ENCODE measurements around the gene SPATS2. TPM values are rescaled to one million over a fixed set of nuclear protein-coding genes. Genes with fewer than 3 reads are reported as not detected.

SPATS2 gene
- total RNA-seq, 3 donors from 2014 or later (not counting 1 experiment from before 2014, with no cell fraction given) = 14.6 to 18.4 (median 15.4) TPM

GRCh38 chr12:49448858-49449257 lies 81.6 kb downstream of the SPATS2 start:
- no peak for TF ChIP-seq CTCF (IDR thresholded peaks at IDR 0.05)
- Mint-ChIP-seq H3K27ac (no peak overlapping the region), H3K36me3 (no peaks in the 10 kb centered on the region), H3K4me3 (no peak overlapping the region), H3K9me3 (no peaks in the 10 kb centered on the region), H3K4me1 (no peaks in the 10 kb centered on the region), H3K27me3 (ENCODE audit: low read depth in 2 of 2) (no peaks in the 10 kb centered on the region)
- no peak for ATAC-seq
- DNase-seq = no peak
- no peaks in the 10 kb centered on the region for H3K36me3 ChIP-seq (ENCODE audit: control insufficient read depth, insufficient read depth, low read length)
- intact Hi-C loops (cut with micrococcal nuclease) = no loop called here
- H3K4me3 ChIP-seq (ENCODE audit: low read length) = no peak overlapping the region
- H3K27me3 ChIP-seq (ENCODE audit: control insufficient read depth, insufficient read depth, low read length) = no peaks in the 10 kb centered on the region
- no peaks in the 10 kb centered on the region for H3K9me3 ChIP-seq (ENCODE audit: control insufficient read depth, insufficient read depth, low read length)
- 96% methylated on average over 3 of the region's 3 CpGs for WGBS (ENCODE audit: insufficient coverage)
- no peaks in the 10 kb centered on the region for H3K4me1 ChIP-seq (ENCODE audit: control insufficient read depth, insufficient read depth, low read length)
- no peak overlapping the region for H3K27ac ChIP-seq (ENCODE audit: low read length)

- ATAC-seq (no peak), DNase-seq (no peak)
- no peak for TF ChIP-seq CTCF (IDR thresholded peaks at IDR 0.05)
- Histone ChIP-seq H3K27ac (ENCODE audit: low read length) (no peak overlapping the region), H3K4me3 (ENCODE audit: low read length) (no peak overlapping the region), H3K36me3 (ENCODE audit: control insufficient read depth, insufficient read depth, low read length) (no peaks in the 10 kb centered on the region), H3K4me1 (ENCODE audit: control insufficient read depth, insufficient read depth, low read length) (no peaks in the 10 kb centered on the region), H3K27me3 (ENCODE audit: control insufficient read depth, insufficient read depth, low read length) (no peaks in the 10 kb centered on the region), H3K9me3 (ENCODE audit: control insufficient read depth, insufficient read depth, low read length) (no peaks in the 10 kb centered on the region)
- Mint-ChIP-seq H3K27me3 (ENCODE audit: low read depth in 2 of 2) (no peaks in the 10 kb centered on the region), H3K27ac (no peak overlapping the region), H3K9me3 (no peaks in the 10 kb centered on the region), H3K4me1 (no peaks in the 10 kb centered on the region), H3K36me3 (no peaks in the 10 kb centered on the region), H3K4me3 (no peak overlapping the region)
- intact Hi-C loops (cut with micrococcal nuclease) = no loop called here
- 87% methylated on average over 3 of the region's 3 CpGs for WGBS (ENCODE audit: insufficient coverage)
Measured at GRCh38 chr12:49451468-49452259, 84.4 kb downstream of the SPATS2 start.

GRCh38 chr12:49455501-49455900 lies 88.2 kb downstream of the SPATS2 start:
- Mint-ChIP-seq H3K36me3 (no peaks in the 10 kb centered on the region), H3K27me3 (ENCODE audit: low read depth in 2 of 2) (no peaks in the 10 kb centered on the region), H3K4me1 (no peaks in the 10 kb centered on the region), H3K9me3 (no peaks in the 10 kb centered on the region), H3K4me3 (no peak overlapping the region), H3K27ac (no peak overlapping the region)
- H3K4me1 ChIP-seq (ENCODE audit: control insufficient read depth, insufficient read depth, low read length) = no peaks in the 10 kb centered on the region
- H3K4me3 ChIP-seq (ENCODE audit: low read length) = no peak overlapping the region
- DNase-seq = no peak
- WGBS (ENCODE audit: insufficient coverage) = 97% methylated on average over 6 of the region's 6 CpGs
- intact Hi-C loops (cut with micrococcal nuclease) = no loop called here
- H3K36me3 ChIP-seq (ENCODE audit: control insufficient read depth, insufficient read depth, low read length) = no peaks in the 10 kb centered on the region
- no peak for ATAC-seq
- no peak overlapping the region for H3K27ac ChIP-seq (ENCODE audit: low read length)
- H3K9me3 ChIP-seq (ENCODE audit: control insufficient read depth, insufficient read depth, low read length) = no peaks in the 10 kb centered on the region
- H3K27me3 ChIP-seq (ENCODE audit: control insufficient read depth, insufficient read depth, low read length) = no peaks in the 10 kb centered on the region
- no peak for TF ChIP-seq CTCF (IDR thresholded peaks at IDR 0.05)

Data from natural killer cell (primary cell).